Kidney capillary endothelial cell (primary cell): ENCODE data around the gene PLA2G2C.
A peak's percentile ranks its signal among the peaks of the same experiment; 100 is the strongest.

Experiments used
- DNase-seq: peaks from one replicate; pipeline ENCODE4 v3.0.0-alpha.2; 2018; ENCODE audit warnings: low spot score

Gene PLA2G2C

DNA sequence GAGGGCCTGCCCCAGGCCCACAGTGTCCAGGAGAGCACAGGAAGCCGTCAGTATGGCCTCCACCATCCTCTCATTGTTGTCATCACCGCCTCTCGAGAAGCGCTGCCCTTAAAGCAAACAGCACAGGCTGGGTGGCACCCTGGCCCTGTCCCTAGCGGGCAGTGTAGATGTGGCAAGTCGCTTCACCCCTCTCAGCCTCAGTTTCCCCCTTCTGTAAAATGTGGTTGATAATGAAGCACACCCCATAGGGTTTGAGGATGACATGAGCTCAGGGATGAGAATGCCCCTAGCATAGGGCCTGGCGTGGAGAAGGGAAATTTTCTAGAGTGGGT, 33.8 kb downstream of the PLA2G2C start:
- DNase-seq = no peak

GRCh38 chr1:20151906-20152598, 34.3 kb downstream of the PLA2G2C start:
- peak; percentile 68 for DNase-seq

DNA sequence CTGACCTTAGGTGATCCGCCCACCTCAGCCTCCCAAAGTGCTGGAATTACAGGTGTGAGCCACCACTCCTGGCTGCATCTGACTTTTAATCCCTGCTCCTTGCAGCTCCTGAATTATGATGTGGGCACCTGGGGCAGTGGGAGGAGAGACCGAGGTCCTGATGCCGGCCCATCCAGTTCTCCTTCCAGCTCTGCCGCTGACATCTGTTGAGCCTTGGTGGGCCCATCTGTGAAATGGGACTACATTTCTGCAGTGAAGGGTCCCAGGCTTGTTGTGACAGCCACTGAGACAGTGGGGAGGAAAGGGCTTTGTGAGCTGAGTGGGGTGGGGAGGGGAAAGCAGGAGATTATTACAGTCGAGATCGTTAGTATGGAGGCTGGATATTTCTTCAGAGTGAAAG, 35.3 kb downstream of the PLA2G2C start:
- DNase-seq = no peak

DNA sequence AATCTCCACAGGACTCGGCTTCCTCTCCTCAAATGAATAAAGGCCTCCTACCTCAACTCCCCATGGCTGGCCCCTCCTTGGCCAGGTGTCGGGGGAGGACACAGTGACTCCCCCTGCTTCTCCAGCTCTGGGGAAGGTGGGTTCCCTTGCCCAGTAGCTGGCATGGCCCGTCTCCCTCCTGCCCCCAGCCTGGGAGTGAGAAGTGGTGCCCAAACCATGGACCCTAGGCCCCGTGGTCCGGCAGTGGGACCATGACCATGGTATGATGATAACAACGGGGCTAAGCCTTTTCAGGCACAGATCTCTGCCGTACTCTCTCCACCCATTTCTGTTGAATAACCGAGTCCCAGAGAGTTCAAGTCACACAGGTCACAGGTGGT, 36.0 kb downstream of the PLA2G2C start:
- no peak for DNase-seq

DNA sequence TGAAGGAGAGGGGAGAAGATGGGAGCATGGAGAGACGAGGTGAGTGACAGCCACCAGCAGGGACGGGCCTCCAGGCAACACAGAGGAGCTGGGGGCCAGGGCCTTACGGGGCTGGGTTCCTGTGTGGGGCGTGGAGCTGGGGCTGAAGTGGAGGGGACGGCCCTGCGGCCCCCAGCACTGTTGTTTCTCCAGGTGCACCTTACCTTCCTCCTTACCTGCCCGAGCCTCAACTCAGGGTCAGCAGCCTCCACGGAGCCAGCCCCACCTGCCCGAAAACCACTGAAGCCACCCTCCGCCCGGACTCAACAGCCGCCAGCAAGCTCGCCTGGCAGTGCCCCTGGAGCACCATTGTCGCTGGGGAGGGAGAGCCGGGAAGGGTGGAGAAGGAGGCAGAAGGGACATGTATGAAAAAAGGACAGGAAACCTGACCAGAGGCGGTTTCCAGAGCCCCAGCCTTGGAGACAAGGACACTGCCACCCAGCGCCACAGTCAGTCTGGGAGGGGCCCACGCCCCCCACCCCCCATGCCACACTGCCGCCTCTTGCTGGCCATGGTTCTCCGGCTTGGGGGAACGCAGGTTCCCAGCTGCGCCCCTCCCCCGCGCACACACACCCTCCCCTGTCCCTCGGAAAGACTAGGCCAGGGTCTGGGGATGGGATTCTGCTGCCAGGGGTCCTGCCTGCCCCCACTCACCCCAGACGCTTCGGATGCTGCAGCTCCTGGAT, 36.6 kb downstream of the PLA2G2C start:
- no peak for DNase-seq

DNA sequence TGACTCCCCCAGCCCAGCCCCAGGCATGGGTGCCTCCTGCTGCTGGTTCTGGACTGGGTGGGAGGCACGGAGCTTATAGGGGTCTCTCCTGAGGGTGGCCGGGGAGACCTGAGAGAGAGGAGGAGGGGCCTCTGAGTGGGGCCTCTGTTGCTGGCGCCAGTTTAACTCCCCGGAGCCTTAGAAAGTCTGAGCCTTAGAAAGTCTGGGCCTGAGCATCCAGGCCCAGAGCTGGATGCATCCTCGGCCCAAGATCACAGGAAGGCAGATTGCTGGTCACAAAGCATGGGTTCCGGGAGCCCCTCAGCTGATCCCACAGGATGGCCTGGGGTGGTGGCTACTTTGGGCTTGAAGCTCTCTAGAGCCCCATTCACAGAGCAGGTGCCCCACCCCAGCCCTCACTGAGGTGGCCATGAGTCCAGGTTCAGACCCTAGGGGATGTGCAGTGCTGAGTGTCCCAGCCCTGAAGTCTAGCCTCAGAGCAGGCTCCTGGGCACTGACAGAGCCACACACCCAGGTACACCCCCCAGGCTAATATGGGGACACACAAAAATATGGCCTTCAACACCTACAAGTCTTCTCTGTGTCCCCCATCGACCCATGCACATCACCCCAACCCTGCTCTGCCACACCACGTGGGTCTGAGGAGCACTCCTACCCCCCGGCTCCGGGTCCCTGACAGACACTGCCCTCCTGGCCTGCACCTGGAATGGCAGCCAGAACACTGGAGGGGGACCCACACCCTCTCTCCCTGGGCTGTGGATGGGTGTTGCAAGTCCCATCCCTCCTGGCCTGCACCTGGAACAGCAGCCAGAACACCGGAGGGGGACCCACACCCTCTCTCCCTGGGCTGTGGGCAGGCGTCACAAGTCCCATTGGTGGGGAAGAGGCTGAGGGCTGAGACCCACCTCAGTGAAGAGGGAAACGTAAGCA, 37.5 kb downstream of the PLA2G2C start:
- no peak for DNase-seq

- DNase-seq = no peak
These were observed 38.3 kb downstream of the PLA2G2C start for GRCh38 chr1:20147846-20148570.

GRCh38 chr1:20143734-20144565, 42.4 kb downstream of the PLA2G2C start:
- DNase-seq = no peak

- no peak for DNase-seq
These were observed 43.0 kb downstream of the PLA2G2C start for GRCh38 chr1:20143318-20143717.

DNA sequence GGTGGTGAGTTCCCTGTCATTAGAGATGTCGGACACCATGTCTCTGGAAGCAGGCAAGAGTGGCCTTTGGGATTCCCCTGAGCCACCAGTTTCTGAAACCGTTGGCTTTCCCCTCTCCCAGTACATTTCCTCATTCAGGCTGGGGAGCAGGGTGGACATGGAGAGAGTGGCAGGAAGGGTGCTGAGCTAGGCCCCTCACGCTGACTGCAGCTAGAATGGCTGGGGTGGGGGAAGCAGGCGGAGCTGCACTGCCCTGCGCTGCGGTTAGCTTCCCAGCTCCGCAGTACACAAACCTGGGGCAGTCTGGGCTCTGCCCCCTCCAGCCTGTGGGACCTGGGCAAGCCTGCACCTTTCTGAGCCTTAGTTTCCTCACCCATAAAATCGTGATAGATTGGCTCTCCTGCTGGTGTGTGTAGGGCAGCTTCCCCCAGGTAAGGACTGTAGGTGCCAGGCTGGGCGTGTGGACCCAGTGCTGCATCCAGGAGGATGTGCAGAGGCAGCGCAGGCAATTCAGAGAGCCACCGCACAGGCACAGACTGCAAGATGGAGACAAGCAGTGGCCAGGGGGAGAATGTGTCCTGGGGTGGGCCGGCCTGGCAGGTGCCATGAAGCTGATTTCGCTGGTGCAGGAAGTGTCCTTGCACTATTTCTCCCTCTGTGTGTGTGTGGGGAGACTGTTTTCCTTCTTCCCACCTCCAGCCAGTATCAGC, 44.2 kb downstream of the PLA2G2C start:
- DNase-seq = no peak

GRCh38 chr1:20141466-20141865, 44.9 kb downstream of the PLA2G2C start:
- DNase-seq = no peak

DNA sequence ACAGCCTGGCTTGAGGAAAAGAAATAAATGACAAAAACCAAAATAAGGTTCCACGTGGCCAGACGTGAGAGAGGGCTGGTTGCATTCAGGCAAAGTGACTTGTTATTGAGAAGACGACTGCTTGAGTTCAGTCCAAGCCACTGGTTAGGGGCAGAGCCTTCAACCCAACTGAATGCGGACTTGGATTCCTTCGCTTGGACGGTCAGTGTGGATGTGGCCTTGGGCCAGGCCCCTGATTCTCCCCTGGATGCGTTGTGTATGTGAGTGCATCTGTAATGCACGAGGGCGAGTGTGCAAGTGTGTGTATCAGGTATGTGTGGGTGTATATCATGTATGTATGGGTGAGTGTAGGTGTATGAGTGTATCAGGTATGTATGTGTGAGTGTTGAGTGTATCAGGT, 45.3 kb downstream of the PLA2G2C start:
- DNase-seq = no peak

- no peak for DNase-seq
These were observed 46.3 kb downstream of the PLA2G2C start for GRCh38 chr1:20139776-20140612.

DNA sequence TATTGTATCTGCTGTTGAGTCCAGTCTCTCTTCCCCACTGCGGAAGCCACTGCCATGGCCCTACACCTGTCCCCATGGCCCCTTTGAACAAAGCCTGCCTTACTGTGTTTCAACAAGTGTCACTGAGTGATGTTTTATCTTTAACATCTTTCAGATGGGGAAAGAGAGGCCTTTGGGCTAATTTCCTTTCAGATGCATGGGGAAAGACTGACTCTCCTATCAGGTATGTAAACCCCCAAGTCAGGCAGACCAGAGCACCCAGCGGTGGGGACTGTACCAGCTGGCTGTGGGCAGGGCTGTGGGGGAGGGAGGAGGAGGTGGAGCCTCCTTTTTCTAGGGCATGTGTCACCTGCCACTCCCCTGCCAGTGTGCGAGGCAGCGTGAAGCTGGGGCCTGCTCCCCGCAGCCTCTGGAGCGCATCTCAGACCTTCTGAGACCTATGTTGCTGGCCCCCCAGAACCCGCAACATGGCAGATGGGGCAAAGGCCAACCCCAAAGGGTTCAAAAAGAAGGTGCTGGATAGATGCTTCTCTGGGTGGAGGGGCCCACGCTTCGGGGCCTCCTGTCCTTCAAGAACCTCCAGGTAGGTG, 47.3 kb downstream of the PLA2G2C start, which contains the start of gene PLA2G2F:
Gene PLA2G2F (plus strand): TSS at position 363 of the 590 bp plus-strand sequence. CDS start 105 bp downstream, at position 468.
- no peak for DNase-seq

DNA sequence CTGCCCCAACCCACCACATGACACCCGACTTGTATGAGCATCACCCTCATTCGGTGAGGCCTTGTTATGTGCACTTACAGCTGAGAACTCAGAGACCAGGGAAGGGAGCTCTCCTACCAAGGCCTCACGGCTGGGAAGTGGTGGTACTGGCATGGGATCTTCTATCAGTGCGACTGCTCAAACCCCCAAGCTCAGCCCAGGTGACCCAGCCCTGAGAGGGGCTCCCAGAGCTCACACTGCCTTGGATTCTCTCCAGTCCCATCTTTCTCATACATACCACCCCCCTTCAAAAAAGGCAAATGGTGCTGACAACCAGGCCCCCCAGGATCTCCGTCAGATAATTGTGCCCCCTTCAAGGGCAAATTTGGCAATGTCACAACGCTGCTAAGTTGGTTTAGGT, 48.0 kb downstream of the PLA2G2C start:
- DNase-seq = no peak

- no peak for DNase-seq
These were observed 48.7 kb downstream of the PLA2G2C start for GRCh38 chr1:20137604-20138003.

DNA sequence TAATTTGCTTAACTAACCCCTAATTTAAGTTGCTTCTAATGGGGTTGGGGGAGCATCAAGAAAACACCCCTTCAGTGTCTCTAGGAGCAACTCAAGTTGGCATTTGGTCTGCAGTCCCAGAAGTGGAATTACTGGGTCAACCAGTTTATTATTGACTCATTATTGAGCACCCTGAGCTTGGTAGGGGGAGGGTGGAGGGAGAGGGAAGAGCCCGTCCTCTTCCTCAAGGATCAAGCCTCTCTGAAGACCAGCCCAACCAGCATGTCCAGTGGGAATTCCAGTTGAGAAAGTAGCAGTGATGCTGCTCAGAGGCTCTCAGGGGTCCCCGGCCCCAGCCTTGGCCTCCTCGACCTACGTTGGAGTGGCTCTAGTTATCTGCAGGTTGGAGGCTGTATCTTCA, 49.3 kb downstream of the PLA2G2C start:
- DNase-seq = no peak

DNA sequence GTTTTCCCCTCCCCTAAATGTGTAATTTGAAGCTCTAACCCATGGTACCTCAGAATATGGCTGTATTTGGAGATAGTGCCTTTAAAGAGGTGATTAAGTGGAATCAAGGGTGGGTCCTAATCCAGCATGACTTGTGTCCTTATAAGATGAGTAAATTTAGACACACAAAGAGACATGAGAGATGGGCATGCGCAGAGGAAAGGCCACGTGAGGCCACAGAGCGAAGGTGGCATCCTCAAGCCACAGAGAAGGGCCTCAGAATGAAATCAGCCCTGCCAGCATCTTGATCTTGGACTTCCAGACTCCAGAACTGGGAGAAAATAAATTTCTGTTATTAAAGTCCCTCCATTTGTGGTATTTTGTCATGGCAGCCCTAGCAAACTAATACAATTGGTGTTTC, 50.1 kb downstream of the PLA2G2C start:
- no peak for DNase-seq

DNA sequence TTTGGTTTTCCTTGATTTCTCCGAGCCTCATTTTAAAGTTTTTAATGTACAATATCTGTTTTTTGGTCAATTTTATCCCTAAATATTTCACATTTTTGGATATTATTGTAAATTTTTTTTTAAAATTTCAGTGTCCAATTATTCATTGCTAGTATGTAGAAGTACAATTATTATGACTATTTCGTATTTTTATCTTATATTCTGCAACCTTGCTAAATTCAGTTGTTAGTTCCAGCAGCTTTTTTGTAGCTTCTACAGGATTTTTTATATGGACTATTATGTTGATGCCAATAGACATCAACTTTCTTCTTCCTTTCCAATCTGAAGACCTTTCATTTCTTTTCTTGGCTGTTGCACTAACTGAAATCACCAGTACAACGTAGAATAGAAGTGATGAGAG, 51.3 kb downstream of the PLA2G2C start:
- no peak for DNase-seq
